ENCODE data around the gene SPNS2. TPM values are rescaled to one million over a fixed set of nuclear protein-coding genes. Genes with fewer than 3 reads are reported as not detected.

Gene SPNS2
- total RNA-seq, 1 donor from 2014 or later, result 0.56 TPM

DNA sequence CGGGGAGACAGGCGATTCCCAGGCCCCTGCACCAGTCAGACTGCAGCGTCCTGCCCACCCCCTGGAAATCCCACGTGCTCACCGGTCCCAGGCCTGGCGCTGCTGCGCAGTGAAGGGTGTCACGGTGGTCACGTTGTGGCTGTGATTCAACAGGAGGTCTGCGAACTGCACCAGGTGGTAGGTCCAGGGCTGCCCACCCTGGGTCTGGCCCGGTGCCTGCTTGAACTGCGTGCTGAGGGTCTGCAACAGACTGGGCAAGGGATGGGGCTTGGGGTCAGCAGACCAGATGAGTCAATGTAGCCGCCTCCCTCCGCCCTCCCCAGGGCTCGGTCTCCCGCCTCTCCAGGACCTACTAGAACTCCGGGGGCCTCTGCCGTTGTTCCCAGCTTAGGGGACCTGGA is 49.4 kb downstream of the SPNS2 start:
- no peak for DNase-seq (ENCODE audit: low read depth)

DNA sequence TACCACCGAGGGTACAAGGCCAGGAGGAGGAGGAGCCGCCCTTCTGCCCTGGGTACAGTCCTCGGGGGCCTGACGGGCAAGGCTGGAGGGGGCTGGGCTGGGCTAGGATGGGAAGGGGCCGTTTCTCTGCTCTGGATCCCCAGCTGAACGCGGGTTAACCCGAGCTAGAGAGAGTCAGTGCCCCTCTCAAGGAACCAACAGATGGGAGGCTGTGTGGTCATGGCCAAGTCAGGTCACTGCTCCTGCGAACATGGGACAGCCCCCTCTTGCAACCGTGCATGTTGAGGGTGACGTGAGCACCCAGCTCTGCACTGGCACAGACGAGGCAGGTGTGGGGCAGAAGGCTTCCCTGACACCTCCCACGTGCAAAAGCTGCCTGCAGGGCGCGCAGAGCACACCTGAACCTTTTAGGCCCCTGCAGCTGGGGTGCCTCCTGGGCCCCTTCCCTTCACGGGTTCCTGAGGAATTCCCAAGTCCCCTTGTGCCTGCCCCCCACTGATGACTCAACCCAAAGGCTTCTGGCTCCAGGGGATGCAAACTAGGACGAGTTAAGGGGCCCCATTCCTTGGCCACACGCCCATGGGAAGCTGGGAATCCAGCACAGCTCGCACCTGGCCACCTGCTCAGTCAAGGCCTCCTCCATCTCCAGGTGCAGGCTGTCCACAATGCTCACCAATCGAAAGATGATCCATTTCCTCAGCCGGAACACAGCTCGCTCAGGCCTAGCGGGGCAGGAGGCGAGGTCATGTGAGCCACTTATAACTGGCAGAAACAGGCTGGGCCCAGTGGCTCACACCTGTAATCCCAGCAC is 50.2 kb downstream of the SPNS2 start:
- DNase-seq (ENCODE audit: low read depth), result no peak

DNA sequence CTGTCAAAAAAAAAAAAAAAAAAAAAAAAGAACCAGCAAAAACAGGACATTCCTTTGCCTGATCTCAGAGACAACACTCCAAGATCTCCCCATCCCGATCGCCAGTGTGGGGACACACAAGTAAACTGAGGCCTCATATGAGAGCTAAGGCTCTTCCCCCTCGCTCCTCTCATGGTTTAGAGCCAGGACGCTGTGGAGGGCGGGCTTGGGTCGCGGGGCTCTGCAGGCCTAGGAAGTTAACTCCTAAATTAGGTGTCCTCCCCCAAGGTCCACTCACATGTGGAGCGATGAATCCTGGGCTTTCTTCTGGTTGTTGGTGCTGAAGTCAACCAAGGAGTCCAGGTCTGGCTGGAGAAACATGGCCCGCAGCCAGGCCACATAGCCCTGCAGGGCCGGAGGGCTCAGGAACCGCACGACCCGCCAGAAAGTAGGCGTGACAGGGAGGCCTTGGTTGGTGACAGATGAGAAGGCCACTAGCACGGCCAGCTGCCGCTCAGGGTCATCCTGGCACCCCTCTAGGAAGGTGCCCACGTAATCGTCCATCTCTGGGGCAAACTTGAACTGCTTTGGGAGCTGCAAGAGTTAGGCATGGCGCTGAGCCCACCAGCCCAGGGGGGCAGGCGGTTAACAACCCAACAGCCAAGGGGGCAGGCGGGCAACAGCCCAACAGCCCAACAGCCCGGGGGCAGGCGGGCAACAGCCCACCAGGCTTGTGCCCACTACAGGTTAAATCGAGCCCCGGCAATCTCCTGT is 51.3 kb downstream of the SPNS2 start:
- no peak for DNase-seq (ENCODE audit: low read depth)

DNA sequence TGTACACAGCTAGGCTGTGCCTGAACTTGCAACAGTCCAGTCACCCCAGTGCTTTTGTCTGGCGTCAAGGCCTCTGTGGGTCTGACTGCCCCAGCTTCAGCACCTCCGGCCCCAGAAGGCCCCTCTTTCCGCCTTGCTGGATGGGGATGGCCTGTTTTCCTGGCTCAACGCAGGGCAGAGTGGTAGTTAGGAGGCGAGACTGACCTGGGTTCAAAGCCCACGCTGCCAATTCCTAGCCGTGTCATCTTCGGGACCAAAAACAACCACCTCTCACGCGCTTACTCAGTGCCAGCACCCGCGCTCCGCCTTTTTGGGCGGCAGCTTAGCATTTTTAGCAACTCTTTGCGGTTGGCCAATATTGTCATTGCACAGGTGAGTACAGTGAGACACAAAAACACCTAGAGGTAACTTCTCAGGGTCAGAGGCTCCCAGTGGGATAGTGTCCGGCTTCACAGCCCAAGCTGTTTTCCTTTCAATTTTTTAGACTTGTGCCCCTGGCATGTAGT is 51.9 kb downstream of the SPNS2 start:
- no peak for DNase-seq (ENCODE audit: low read depth)

DNA sequence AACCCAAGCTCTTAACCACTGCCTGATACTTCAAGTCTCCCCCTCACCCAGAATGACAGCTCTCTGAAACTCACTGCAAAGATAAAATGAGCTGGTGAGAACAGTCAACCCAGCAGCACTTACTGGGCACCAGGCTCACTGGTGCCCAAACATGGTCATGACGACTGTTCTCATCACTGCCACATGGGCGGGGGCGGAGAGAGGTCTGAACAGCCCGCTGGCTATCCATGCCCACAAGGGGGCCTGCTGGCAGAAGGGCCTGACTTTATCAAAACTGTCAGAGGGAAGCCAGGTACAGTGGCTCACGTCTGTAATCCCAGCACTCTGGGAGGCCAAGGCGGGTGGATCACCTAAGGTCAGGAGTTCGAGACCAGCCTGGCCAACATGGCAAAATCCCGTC is 52.5 kb downstream of the SPNS2 start:
- no peak for DNase-seq (ENCODE audit: low read depth)

DNA sequence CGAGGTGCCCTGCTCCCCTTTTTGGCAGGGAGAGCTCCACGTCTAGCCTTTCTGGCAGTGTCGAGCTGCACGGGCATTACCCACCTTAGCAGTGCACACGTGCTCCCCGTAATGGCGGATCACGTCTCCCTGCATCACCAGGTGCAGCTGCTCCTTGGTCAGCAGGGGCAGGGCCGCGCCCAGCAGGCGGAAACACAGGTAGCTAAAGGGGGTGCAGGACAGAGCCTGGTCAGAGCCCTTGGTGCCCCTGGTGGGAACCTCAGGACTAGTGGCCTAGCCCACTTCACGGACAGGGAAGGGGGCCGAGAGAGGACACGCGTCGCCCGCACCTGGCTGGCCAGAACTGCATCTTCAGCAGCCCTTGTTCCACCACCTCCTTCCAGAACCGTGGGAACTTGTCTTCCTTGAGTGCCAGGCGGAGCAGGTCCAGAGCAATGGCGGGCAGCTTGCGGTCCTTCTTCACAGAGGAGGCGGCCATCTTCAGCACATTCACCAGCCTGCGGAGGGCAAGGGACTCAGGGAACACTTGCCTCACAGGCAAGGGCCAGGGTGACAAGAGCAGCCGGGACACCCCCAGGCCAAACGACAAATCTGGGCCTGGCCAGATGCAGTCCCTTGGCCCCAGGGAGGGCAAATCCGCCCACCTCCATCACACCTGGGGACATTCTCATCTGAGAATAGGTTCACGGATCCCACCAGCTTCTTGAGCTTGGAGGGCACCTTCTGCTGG is 53.3 kb downstream of the SPNS2 start:
- no peak for DNase-seq (ENCODE audit: low read depth)

DNA sequence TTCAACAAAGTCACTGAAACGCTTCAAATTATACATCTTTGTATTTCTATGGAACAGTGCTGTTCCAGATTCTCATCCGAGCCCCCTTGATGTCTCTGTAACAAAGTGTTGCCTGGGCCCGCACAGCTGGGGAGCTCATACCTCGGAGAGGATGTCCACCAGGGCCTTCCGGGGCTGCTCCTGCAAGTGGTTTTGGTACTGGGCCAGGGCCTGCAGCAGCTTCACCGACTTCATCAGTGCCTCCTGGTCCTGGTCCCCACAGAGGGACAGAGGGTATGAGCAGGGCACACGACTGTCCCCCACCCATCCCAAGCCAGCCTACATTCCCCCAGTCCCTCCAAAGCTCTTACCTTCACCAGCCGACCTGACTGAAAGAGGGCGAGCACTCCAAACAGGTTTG is 55.0 kb downstream of the SPNS2 start:
- no peak for DNase-seq (ENCODE audit: low read depth)

DNA sequence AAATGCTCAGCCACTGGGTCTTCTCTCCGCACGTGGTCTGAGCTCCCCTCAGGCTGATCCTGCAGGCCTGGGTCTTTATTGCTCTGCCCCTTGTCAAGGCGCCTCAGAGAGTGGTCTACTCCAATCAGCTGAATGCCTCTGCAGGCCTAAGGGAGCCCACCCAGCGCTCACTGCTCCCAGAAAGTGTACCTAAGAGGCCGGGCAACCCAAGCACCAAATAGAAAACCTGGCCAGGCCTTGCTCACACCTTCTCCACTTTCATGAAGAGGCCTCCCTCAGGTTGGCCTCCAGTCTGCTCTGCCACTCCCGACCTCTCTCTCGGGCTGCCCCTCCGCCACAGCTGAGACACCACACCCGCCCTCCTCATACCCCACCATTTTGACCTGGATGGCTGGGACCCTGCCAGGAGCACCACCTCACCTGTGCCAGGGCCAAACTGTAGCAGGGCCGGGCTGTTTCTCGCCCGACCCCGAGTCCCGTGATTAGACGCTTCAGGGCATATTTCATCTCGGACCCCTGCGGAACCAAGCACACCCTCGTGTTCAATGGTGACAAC is 55.8 kb downstream of the SPNS2 start:
- DNase-seq (ENCODE audit: low read depth), result no peak

DNA sequence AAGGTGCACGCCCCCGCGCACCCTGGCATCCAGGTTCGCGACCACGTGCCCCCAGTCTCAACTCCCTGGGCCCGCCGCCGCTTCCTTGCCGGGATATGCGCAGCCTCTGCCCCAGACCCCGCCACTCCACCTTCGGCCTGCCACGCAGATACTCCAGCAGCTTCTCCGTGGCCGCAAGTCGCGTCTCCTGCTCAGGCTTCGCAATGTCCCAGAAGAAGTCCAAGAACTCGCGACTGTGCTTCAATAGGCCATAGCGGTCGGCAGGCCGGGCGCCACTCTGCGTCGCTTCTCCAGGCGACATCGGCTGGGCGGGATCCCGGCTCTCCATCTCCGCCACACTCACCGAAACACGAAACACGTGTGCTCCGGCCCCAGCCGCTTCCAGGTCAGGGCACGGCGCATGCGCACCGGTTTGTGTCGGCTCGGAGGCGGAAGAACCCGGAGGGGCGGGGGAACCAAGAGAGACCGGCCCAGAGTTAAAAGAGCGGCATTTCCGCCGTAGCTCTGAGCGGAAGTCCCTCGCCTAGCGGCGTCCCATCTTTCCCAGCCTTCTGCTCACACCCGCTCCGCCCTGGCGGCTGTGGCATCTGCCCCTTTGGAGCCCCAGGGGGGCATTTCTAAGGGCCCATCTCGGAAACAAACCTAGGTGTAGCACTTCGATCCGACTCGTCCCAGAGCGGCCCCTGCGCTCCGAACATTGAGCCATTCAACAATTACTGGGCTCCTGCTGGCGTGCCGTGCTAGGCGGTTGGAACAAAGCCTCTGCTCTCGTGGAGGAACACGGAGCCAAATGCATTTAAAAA is 56.5 kb downstream of the SPNS2 start, which contains the start of gene MYBBP1A:
TSS of gene MYBBP1A (minus strand) at position 388 of the 803 bp plus-strand sequence. CDS start at position 328, 60 bp downstream.
- peak; percentile 97 for DNase-seq (ENCODE audit: low read depth)

DNA sequence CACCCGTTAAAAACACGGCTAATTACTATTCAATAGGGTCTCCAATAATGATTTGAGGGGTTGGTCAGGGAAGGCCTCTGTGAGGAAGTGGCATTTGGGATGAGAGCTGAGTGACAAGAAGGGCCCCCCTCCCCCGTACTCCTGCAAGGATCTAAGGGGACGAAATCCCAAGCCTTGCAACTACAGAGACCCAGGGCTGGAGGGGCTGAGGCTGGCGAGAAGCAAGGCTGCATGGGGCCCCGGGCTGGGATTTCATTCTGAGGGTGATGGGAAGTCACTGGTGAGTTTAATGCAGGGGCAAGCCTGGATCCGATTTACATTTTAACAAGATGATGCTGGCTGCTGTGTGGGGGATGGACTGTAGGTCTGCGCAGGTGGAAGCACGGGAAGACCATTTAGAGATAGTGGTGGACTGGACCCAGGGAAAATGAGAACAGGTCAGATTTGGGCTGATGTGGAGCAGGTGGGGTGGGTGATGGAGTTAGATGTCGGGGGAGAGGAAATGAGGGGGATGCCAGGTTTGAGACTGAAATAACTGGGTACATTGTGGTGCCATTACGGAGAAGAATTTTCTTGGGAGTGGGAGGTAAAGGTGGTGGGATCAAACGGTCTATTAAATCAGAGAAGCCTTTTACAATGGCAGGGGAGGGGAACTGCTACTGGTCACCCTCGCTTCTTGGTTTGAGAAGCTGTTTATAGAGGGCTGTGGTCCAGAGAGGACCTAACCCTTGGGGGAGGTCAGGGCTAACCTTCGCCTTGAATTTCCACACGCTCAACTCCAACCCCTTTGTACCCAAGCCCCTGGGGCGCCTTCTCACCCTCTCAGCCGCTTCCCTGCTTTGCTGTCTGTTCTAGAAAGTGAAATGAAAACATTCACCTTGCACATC is 57.4 kb downstream of the SPNS2 start:
- no peak for DNase-seq (ENCODE audit: low read depth)

DNA sequence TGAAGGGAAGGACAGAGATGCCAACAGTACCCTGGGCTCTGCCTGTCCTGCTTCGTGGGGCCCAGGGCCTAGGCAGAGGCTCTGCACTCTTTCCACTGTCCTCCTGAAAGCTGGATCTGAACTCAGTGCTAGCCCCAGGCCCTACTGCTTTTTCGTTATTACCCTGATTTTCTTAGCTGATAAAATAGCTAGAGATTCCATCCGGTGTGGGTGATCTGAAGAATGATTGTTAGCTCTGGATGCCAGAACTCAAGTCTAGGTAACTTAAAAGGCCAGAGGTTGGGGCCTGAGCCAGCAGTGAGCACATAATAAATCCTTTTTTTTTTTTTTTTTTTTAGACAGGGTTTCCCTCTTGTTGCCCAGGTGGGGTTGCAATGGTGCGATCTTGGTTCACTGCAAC is 58.3 kb downstream of the SPNS2 start:
- no peak for DNase-seq (ENCODE audit: low read depth)

DNA sequence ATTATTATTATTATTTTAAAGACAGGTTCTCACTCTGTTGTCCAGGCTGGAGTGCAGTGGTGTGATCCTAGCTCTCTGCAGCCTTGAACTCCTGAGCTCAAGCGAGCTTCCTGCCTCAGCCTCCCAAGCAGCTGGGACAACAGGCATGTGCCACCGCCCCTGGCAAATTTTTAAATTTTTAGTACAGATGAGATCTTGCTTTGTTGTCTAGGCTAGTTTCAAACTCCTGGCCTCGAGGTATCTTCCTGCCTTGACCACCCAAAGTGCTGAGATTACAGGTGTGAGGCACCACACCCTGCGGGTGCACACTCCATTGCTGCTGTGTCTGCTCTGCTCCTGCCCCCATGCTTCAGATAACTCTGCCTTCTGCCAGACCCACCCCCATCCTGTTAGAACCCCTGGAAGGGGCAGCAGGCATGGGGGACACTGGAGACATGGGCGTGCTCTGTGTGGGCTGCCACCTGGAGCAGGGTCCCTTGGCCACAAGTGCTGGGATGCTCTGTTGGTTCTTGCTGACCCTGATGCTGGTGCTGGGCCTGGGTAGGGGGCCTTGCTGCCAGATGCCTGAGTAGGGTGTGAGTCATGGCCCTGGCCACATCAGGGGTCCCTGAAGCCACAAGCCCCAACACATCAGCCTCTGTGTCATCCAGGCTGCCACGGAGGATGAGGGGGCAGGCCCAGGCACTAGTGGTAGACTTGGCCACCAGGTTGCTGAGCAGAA is 59.1 kb downstream of the SPNS2 start:
- no peak for DNase-seq (ENCODE audit: low read depth)

DNA sequence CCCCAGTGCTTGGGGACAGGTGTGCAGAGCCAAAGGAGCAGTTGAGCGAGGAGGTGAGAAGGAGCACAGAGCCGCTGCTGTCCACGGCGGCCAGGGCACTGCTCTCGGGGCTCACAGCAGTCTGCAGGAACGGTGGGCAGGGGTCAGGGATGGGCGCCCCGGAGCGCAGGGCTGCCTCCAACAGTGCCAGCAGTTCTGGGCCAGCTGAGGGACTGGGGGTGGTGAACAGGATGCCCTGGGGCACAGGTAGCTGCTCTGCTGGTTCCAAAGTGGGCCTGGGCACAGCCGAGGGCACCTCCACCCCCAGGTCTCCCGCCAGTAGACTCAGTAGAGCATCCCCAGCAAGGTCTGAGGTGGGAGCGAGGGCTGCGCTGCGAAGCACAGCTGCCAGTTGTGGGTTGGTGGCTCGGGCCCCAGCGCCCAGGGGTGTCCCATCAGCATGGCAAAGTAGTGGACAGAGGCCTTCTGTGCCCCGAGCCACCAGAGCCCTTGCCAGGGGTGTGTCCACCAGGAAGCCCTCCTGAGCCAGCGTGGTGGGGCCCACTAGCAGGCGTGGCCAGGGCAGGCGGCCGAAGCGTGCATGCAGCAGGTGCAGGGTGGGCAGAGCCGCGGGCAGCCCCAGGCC is 59.8 kb downstream of the SPNS2 start:
- no peak for DNase-seq (ENCODE audit: low read depth)

DNA sequence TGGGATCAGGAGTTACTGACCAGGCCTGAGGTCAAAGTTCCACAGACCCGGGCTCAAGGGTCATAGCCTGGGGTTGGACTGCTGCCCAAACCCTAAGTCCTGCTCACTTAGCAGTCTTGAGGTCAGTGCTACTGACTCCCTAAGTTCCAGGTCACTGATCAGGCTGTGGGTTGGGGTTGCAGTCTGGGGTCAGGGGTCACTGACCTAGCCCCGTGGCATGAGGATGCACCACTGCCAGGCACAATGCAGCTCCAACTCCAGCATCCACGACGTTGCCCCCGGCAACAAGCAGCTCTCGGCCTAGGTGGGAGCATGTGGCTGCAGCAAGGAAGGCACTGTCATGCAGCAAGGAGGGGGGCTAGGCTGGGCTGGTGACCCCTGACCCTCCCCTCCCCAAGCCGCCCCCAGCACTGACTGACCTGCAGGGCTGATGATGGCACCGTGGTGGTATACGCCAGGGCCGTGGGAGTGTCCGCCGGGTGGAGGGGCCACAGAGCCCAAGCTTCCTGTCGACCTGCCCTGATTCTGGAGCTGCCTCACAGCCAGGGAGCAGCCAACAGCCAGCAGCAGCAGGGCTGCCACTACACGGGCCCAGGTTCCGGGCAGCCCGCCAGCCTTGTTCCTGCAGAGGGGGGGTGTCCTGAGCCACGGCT is 60.6 kb downstream of the SPNS2 start:
- DNase-seq (ENCODE audit: low read depth), result no peak

DNA sequence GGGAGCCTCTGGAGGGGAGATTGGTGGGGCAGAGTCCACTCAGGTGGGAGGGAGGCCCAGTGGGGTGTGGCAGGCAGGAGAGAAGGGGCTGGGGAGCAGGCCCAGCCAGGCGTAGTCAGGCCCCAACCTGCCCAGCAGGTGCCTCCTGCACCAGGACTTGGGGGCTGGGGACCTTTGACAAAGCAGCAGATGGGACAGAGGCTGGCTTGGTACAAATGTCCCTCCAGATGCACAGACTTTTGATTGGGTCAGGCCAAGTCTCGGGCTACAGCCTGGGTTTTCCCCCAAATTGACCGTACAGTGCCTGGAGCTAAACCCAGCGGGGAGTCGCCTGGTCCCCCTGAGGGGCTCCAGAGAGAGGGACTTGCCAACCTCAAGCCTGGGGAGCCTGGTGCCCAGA is 61.3 kb downstream of the SPNS2 start:
- DNase-seq (ENCODE audit: low read depth), result no peak

DNA sequence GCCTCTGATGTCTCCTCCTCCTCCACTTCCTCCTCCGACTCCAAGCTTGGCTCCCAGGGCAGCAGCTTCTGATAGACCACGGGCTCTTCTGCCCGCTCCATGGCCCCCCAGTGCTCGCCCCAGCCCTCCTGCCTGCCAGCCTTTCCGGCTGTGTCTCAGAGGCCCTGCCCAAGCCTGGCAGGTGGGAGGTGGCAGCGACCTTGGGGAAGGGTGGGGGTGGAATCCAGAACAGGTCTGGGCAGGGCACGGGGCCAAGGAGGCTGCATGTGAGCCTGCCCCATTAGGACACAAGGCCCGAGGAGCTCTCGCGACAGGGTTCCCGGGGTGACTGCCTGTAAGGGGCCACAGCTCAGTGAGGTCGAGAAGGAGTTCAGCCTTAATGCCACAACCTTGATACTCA is 61.7 kb downstream of the SPNS2 start, which contains the start of gene GGT6:
TSS of gene GGT6 (minus strand) at position 157 of the 400 bp plus-strand sequence. CDS start at position 101, 56 bp downstream.
- DNase-seq (ENCODE audit: low read depth), result no peak

DNA sequence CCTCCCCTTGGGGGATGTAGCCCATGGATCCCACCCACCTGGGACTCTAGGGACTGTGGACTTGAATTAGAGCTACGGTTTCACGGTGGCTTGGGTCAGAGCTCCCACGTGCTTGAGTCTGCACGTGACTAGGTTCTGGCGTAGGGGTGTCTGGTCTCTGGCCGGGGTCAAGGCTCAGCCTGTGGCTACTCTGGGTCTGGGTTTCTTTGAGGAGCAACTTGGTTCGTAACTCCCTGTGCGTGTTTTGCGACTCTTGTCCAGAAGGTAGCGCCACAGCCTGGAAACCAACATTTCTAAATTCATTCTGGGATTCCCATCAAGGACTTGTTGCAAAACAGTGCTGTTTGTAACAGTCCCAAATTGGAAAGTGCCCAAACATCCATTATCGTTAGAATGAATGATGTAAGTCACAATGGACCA is 62.2 kb downstream of the SPNS2 start:
- no peak for DNase-seq (ENCODE audit: low read depth)
